GM18498 (cell line): Measurements from ENCODE around the gene OR2H2.

Source experiments
- ATAC-seq: cut with Tn5 transposase; IDR thresholded peaks from one replicate; pipeline ENCODE4 v1.9.1; 2021; ENCODE audit warnings: mild to moderate bottlenecking, moderate library complexity; ENCODE audit not compliant: unreplicated experiment

OR2H2 gene

DNA sequence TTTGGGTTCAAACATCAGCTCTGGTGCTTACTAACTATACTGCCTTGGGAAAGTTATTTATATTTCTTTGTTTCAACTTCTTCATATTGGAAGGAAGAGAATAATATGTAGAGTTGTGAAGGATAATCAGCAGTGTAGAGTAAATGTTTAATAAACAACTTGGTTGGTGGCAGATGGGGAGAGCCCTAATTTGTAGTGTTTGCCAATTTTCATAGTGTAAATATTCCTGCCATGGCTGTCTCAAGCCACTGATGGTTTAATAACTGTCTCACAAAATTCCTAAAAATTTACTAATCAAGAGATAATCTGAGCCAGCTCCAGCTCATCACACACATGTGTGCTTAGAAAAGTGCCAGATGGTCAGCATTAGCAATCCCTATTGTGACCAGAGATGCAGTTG is at the start of gene OR2H2:
Gene OR2H2 (plus strand): TSS at position 301 of the 400 bp plus-strand sequence. CDS start 2,824 bp downstream, outside the sequence.
- no peak for ATAC-seq

DNA sequence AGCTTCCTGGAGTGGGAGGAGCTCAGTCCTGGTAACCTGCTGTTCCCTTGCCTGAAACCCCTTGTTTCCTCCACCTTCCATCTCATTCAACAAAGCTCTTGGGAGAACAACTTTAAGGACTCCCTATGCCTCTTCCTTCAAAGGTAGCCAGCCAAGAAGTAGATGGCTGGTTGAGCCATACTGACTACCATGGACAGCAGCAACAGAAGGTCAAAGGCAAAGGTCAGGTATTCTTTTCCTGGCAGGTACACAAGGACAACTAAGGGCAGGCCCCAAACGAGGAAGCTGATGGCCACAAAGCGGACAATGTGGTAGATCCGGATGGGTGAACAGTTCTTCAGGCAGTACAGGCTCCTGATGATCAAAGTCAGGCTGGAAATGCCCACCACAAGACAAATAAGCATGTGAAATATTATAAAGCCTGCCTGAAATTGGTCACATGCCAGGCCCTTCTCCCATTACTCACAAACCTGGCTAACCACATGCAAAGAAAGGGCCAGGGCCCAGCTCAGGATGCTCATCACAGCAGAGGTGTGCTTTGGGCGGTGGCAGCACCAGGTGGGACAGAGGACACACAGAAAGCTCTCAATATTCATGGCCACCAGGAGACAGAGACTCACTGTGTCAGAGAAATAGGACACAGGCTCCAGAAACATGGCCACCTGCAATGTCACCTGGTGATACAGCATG is 47.1 kb upstream of the OR2H2 start:
- no peak for ATAC-seq

DNA sequence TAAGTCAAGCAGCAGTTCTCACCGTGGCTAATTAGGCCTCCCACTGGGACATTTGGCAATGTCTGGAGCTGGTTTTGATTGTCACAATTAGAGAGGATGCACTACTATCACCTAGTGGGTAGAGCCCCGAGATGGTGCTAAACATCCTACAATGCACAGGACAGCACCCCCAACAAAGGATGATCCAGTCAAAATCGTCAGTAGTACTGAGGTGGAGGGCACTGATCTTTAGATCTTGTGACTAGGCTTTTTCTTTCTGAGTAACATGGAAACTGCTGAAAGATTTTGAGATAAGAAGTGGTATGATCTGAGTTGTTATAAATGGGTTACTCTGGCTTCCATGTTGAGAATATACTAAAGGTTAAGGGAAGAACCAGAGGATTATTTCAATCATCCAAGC is 37.3 kb upstream of the OR2H2 start:
- no peak for ATAC-seq

DNA sequence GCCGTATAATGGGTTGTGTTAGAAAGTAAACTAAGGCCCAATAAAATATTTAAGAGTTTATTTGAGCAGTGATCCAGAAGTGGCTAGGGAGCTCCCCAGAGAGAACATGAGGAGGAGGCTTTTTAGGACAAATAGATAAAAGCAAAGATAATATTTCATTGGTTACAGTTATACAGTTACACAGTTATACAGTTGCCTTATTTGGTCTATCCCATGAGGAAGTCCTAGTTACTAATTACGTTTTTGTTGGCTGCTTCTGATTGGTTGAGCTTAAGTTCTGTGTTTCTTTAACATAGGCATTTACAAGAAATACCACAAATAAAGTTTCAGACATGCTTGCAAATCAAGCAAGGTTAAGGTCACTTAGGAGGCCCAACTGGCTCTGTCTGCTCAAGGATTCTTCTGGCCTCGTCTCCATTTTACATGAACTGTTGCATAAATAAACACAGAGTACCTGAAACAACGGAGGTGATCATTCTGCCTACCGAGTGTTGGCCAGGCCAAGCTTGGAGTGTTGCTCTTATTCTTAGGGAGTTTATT is 32.3 kb upstream of the OR2H2 start:
- peak; percentile 92 for ATAC-seq

DNA sequence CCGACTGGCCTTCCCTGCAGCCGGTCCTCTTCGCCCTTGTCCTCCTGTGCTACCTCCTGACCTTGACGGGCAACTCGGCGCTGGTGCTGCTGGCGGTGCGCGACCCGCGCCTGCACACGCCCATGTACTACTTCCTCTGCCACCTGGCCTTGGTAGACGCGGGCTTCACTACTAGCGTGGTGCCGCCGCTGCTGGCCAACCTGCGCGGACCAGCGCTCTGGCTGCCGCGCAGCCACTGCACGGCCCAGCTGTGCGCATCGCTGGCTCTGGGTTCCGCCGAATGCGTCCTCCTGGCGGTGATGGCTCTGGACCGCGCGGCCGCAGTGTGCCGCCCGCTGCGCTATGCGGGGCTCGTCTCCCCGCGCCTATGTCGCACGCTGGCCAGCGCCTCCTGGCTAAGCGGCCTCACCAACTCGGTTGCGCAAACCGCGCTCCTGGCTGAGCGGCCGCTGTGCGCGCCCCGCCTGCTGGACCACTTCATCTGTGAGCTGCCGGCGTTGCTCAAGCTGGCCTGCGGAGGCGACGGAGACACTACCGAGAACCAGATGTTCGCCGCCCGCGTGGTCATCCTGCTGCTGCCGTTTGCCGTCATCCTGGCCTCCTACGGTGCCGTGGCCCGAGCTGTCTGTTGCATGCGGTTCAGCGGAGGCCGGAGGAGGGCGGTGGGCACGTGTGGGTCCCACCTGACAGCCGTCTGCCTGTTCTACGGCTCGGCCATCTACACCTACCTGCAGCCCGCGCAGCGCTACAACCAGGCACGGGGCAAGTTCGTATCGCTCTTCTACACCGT is 31.5 kb upstream of the OR2H2 start:
- ATAC-seq, result no peak

DNA sequence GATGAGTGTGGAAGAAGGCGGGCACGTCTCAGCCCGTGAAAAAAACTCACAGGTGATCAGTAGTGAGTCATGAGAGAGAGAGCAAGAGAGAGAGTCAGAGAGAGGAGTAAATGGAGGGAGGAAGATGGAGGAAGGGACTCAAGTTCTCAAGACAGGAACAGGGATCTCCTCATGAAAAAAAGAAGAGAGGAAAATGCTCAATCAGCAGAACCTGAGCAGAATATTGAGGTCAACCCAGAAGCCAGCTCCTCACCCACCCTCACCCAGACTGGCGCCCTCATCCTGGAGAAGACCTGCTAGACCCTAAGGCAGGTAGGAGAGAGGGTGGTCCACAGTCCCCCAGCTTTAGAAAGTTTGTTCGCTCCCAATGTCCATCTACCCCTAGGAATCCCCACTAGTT is 30.2 kb upstream of the OR2H2 start:
- ATAC-seq, result no peak

DNA sequence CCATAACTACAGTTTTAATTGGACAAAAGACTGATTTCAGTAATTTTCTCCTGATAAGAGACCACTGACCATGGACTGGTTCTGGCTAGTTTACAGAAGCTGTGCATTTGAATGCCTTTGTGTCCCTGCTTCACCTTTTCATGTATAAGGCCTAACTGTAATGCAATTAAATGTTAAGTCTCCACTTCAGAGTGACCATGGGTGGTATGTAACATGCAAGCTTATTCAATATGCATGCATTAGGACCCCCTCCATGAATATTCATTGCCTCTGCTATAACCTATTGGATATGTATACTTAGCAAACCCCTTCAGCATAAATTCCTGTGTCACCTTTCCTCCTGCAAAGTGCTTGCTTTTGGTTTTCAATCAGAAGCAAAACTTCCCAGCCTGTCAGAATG is 27.6 kb upstream of the OR2H2 start:
- ATAC-seq, result no peak

DNA sequence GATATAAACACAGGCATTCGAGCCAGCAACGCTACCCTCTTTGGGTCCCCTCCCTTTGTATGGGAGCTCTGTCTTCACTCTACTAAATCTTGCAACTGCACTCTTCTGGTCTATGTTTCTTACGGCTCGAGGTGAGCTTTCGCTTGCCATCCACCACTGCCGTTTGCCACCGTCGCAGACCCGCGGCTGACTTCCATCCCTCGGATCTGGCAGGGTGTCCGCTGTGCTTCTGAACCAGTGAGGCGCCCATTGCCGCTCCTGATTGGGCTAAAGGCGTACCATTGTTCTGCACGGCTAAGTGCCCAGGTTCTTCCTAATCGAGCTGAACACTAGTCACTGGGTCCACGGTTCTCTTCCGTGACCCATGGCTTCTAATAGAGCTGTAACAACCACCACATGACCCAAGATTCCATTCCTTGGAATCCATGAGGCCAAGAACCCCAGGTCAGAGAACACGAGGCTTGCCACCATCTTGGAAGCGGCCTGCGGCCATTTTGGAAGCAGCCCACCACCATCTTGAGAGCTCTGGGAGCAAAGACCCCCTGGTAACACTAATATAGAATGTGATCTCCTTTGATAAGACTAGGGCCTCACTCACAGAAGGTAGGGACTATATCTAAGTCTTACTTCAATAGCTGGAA is 26.4 kb upstream of the OR2H2 start:
- no peak for ATAC-seq

DNA sequence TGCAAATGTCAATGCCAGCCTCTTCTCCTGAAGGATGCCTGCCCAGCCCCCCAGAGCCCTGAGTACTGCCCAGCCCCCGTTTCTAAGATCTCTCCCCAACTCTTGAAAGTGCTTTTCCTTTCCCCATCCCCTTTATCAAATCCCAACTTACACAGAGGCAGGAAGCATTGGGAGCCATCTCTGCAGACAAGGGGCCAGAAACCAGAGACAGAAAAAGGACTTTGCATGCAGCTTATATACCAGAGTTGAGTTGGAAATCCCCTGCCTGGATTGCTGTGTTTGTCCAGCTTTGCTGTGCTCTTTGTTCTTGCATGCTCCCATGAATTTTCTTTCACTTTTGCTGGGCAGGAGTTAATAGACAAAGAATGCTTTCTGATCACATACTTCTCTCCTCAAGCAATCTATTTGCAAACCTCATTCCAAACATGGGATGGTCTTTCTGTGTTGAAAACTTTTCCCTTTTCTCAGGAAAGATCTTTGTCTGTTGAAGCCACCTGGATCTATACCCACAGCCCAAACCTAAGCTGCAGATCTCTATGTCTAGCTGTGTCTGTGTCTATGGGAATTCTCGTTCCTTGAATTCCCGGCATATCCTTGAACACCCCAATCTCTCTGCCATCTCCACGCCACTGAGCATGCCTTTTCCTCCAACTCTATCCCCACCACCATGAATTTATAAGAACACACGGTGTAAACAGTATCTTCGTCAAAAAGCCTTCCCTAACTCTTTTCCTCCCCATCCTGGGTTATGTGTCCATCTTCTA is 25.2 kb upstream of the OR2H2 start, which contains the start of gene UBD:
Gene UBD (minus strand): TSS at position 209 of the 764 bp plus-strand sequence. CDS start 31 bp downstream, at position 178.
- ATAC-seq, result no peak

DNA sequence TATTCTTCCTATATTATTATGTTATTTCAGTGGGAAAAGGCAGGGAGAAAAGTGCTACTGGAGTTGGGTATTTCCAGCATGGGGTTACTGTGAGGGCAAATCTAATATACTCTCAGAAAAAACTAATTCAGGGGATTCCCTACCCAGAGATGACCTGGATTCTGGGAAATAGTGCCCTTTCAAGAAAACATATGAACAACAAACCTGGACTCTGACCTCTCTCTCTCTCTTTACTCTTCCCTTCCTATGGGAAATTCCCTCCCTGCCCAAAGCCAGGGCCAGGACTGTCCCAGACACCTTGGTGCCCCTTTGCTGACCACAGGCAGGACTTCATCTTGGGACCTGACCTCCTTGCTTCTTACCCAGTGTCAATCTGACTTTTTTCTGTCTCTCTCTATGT is 23.8 kb upstream of the OR2H2 start:
- no peak for ATAC-seq

DNA sequence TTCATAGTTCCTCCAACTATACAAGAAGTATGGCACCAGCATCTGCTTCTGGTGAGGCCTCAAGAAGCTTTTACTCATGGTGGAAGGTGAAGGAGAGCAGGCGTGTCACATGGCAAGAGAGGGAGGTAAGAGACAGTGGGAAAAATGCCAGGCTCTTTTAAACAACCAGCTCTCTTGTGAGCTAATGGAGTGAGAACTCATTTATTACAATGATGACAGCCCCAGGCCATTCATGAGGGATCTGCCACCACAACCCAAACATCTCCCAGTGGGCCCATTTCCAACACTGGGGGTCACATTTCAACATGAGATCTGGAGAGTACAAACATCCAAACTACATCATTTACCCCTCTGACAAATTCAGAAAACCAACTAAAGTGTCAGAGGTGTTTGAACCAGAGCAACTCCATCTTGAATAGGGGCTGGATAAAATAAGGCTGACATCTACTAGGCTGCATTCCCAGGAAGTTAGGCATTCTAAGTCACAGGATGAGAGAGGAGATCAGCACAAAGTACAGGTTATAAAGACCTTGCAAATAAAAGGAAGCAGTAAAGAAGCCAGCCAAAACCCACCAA is 23.2 kb upstream of the OR2H2 start:
- no peak for ATAC-seq

DNA sequence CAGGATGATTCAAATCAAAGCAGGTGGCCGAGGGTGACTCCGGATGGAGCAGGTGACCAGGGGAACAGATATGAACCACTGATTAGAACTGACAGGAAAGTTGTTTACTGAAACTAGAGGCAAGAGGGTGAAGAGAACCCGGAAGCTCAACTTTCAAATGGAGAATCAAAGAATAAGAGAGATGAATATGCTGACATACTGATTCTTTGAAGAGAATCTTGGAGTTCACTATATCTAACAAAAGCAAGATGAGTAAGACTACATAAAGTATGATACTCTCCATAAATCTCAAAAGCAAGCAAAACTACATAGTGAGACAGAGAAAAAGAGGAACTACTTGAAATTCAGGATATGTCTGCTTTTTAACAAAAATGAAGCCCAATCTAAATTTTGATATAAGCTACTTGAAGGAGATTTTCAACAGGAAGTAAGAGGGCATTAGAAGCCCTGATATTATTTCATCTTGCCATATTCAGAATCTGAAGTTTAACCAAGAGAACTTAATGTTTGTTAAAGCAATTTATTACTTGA is 21.4 kb upstream of the OR2H2 start:
- ATAC-seq, result no peak

DNA sequence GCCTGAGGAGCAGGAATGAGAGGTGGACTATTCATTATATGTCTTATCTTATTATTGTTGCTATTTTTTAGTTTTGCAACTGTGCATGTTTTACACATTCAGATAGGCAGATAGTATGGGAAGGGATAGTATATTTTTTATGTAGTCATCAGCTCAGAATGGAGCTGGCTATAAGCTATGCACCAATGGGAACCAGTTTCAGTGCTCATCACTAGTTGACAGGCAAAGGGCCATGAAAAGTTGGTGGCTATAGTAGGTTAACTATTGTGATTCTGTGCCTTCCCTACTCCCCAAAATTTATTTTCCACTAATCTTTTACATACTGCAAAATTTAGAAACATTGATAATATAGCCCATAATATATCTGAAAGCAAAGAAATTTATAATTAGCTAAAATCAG is 20.0 kb upstream of the OR2H2 start:
- ATAC-seq, result no peak

DNA sequence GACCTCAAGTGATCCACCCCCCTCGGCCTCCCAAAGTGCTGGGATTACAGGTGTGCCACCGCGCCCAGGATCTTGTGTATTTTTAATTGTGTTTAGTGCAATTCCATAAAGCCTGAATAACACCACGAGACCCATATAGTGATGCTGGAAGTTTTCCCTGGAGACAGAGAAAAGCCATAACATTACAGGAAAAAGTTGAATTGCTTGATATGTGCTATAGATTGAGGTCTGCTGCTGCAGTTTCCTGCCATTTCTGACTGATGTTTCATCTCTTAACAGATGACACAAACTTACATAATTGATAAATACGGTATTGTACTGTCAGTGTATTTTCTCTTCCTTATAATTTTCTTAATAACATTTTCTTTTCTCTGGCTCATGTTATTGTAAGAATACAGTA is 18.1 kb upstream of the OR2H2 start:
- no peak for ATAC-seq

DNA sequence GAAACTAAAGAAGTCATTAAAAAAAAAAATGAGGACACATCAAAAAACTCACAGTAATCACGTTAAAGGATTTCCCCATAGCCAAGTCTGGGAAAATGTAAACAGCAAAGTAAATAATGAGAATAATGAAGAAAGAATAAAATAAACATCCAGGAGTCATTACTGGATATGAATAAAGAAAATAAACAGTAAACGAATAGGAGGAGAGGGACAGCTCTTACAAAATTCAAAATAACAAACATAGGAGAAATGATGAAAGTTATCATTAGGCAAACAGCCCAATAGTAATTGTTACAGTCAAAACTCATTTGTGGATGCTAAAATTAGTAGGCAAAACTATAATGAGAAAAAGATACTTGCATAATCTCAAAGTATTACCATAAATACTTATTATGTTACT is 17.4 kb upstream of the OR2H2 start:
- no peak for ATAC-seq

DNA sequence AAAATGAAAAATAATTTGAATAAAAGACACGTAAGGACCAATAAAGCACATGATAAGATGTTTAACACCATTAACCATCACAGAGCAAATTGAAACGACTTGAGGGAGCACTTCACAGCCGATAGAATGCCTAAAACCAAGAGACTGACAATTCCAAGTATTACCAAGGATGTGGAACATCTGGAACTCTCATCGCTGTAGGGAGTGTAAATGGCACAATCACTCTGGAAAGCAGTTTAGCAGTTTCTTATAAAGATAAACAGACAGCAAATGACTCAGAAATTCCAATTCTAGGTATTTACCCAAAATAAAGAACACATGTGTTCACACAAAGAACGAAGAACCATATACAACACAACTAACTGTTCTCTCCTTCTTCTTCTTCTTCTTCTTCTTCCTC is 16.9 kb upstream of the OR2H2 start:
- no peak for ATAC-seq

DNA sequence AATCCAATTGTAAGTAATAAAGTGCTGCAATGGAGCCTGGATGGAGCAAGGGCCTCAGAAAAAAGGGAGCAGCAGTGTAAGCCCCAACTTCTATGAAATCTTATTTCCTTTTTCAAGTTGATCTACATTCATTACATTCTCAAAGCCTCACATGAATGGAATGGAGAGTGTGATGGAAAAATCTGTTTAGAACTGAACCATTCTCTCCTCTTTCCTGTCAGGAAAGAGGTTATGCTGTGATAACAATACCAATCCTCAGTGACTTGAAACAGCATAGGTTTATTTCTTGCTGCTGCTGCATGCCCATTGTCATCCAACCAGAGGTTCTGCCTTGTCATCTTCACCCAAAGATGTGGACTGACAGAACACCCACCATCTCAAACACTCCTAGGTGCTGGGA is 8.9 kb upstream of the OR2H2 start:
- ATAC-seq, result no peak

DNA sequence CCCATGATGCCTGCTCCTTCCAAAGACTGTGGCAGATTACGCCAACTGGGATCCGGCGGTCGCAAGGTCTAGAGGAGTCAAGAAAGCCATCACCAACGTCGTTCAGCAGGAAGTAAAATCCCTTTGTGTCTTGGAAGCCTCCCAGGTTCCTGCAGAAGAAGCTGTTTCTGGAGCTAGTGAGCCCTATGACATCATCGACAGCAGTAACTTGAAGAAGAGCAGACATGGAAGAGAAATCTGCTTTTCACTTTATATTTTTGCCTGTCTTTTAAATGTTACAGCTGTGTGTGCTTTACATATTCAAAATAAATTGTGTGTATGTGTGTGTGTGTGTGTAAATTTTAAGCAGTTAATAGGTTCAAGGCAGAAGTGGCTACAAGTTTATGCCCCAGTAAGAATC is 7.4 kb upstream of the OR2H2 start:
- no peak for ATAC-seq

DNA sequence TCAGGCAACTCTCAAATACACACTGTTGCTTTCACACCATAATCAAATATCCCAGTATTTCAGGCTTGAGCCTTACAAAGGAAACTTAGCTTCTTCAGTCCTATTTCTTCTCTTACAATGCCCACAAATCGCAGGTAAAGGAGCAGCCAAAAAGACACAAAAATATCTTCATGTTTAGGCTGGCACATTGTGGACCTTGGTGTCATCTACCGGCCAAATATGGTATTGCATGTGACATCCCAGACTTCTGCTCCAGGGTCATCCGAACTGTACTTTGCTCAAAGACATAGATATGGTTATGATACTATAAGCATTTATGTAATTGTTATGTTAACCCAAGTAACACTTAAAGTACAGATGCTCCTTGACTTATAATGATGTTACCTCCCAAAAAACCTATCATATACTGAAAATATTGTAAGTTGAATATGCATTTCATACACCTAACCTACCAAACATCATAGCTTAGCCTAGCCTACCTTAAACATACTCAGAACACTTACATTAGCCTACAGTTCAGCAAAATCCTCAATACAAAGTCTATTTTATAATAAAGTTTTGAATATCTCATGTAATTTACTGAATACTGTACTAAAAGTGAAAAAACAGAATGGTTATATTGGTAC is 4.6 kb downstream of the OR2H2 start:
- ATAC-seq, result peak; percentile 52
